ENCODE results near the gene UGT1A8.

UGT1A8 gene

GRCh38 chr2:233769260-233769659, 151.8 kb downstream of the UGT1A8 start:
- H3F3A ChIP-seq (ENCODE audit: insufficient read depth): no peaks in the 10 kb centered on the region
- no peak overlapping the region for H3K9ac ChIP-seq (ENCODE audit: low read length)
- no peak for TF ChIP-seq CTCF (IDR thresholded peaks at IDR 0.05; ENCODE audit: insufficient read depth, low read length, poor library complexity, severe bottlenecking)
- TF ChIP-seq EZH2phosphoT487 (conservative IDR thresholded peaks at IDR 0.05; ENCODE audit: low read length): no peak
- H3K4me2 ChIP-seq (ENCODE audit: low read depth, low read length, poor library complexity, severe bottlenecking): no peak overlapping the region
- no peaks in the 10 kb centered on the region for H3K9me2 ChIP-seq (replicated peaks; ENCODE audit: insufficient read depth, low read length)
- no peak overlapping the region for H3K27ac ChIP-seq (ENCODE audit: low read depth, low read length)
- no peak overlapping the region for H2AFZ ChIP-seq (ENCODE audit: low read depth, low read length, severe bottlenecking)
- no peaks in the 10 kb centered on the region for H3K36me3 ChIP-seq (ENCODE audit: low read length)
- H3K9me3 ChIP-seq (ENCODE audit: insufficient read depth, low read length): no peaks in the 10 kb centered on the region
- no peaks in the 10 kb centered on the region for H3K79me2 ChIP-seq (ENCODE audit: insufficient read depth, low read length)
- H3K27me3 ChIP-seq (ENCODE audit: low read length): no peaks in the 10 kb centered on the region
- H4K20me1 ChIP-seq (ENCODE audit: low read depth, low read length): no peaks in the 10 kb centered on the region
- no peak overlapping the region for H3K4me3 ChIP-seq (ENCODE audit: insufficient read depth, low read length, poor library complexity, severe bottlenecking)

GRCh38 chr2:233772153-233772552, 154.7 kb downstream of the UGT1A8 start:
- Histone ChIP-seq H3K4me3 (ENCODE audit: insufficient read depth, low read length, poor library complexity, severe bottlenecking) (no peak overlapping the region), H3K9ac (ENCODE audit: low read length) (no peak overlapping the region), H3K4me2 (ENCODE audit: low read depth, low read length, poor library complexity, severe bottlenecking) (no peak overlapping the region), H3K79me2 (ENCODE audit: insufficient read depth, low read length) (no peaks in the 10 kb centered on the region), H3K9me3 (ENCODE audit: insufficient read depth, low read length) (no peaks in the 10 kb centered on the region), H3K9me2 (replicated peaks; ENCODE audit: insufficient read depth, low read length) (no peaks in the 10 kb centered on the region), H2AFZ (ENCODE audit: low read depth, low read length, severe bottlenecking) (no peak overlapping the region), H3K27me3 (ENCODE audit: low read length) (no peaks in the 10 kb centered on the region), H3F3A (ENCODE audit: insufficient read depth) (no peaks in the 10 kb centered on the region), H3K36me3 (ENCODE audit: low read length) (no peaks in the 10 kb centered on the region), H4K20me1 (ENCODE audit: low read depth, low read length) (no peaks in the 10 kb centered on the region), H3K27ac (ENCODE audit: low read depth, low read length) (no peak overlapping the region)
- TF ChIP-seq CTCF (IDR thresholded peaks at IDR 0.05; ENCODE audit: insufficient read depth, low read length, poor library complexity, severe bottlenecking): no peak
- no peak for TF ChIP-seq EZH2phosphoT487 (conservative IDR thresholded peaks at IDR 0.05; ENCODE audit: low read length)

- Histone ChIP-seq H3K9me2 (replicated peaks; ENCODE audit: insufficient read depth, low read length) (no peaks in the 10 kb centered on the region), H3K79me2 (ENCODE audit: insufficient read depth, low read length) (no peaks in the 10 kb centered on the region), H3K27me3 (ENCODE audit: low read length) (no peaks in the 10 kb centered on the region), H2AFZ (ENCODE audit: low read depth, low read length, severe bottlenecking) (no peak overlapping the region), H3K36me3 (ENCODE audit: low read length) (no peaks in the 10 kb centered on the region), H4K20me1 (ENCODE audit: low read depth, low read length) (no peaks in the 10 kb centered on the region), H3K4me3 (ENCODE audit: insufficient read depth, low read length, poor library complexity, severe bottlenecking) (no peak overlapping the region), H3K27ac (ENCODE audit: low read depth, low read length) (no peak overlapping the region), H3K9ac (ENCODE audit: low read length) (no peak overlapping the region), H3F3A (ENCODE audit: insufficient read depth) (no peaks in the 10 kb centered on the region), H3K9me3 (ENCODE audit: insufficient read depth, low read length) (no peaks in the 10 kb centered on the region), H3K4me2 (ENCODE audit: low read depth, low read length, poor library complexity, severe bottlenecking) (no peak overlapping the region)
- TF ChIP-seq EZH2phosphoT487 (conservative IDR thresholded peaks at IDR 0.05; ENCODE audit: low read length): no peak
- TF ChIP-seq CTCF (IDR thresholded peaks at IDR 0.05; ENCODE audit: insufficient read depth, low read length, poor library complexity, severe bottlenecking): no peak
Measured at GRCh38 chr2:233772583-233772982, 155.2 kb downstream of the UGT1A8 start.

Measured in SU-DHL-6 (cell line).